ENCODE measurements around the gene POLR1D.

GRCh38 chr13:27654816-27655215 is 33.1 kb downstream of the POLR1D start:
- TF ChIP-seq CTCF (IDR thresholded peaks at IDR 0.05 in 4 of 5, conservative IDR thresholded peaks at IDR 0.05 in 1 of 5) (no peak), POLR2A (IDR thresholded peaks at IDR 0.05) (no peak)
